ENCODE results near the gene APBB1.

APBB1 gene

GRCh38 chr11:6419009-6419631 lies at the start of gene APBB1:
APBB1 (minus strand) TSS chr11:6419094; CDS start chr11:6411347, 7,747 bp downstream.
- peak; percentile 41 to 75 for DNase-seq

- no peak for DNase-seq
These were observed 40.2 kb upstream of the APBB1 start for GRCh38 chr11:6459099-6459450.

- no peak for DNase-seq
These were observed 39.6 kb upstream of the APBB1 start for GRCh38 chr11:6458352-6459098.

- no peak for DNase-seq
These were observed 38.9 kb upstream of the APBB1 start for GRCh38 chr11:6457581-6458320.

GRCh38 chr11:6456361-6457073 lies 37.6 kb upstream of the APBB1 start:
- no peak for DNase-seq

GRCh38 chr11:6455070-6455469 lies 36.2 kb upstream of the APBB1 start:
- DNase-seq, result no peak

- no peak for DNase-seq
These were observed 34.3 kb upstream of the APBB1 start for GRCh38 chr11:6453152-6453551.

GRCh38 chr11:6452219-6452618 lies 33.3 kb upstream of the APBB1 start:
- DNase-seq, result no peak

GRCh38 chr11:6448574-6448973 lies 29.7 kb upstream of the APBB1 start:
- no peak for DNase-seq

GRCh38 chr11:6443269-6444003 lies 24.5 kb upstream of the APBB1 start:
- DNase-seq, result peak in 1 of 2 experiments; percentile 9

GRCh38 chr11:6442441-6442840 lies 23.5 kb upstream of the APBB1 start:
- DNase-seq, result no peak

- DNase-seq, result no peak
These were observed 22.0 kb upstream of the APBB1 start, which contains the start of gene HPX for GRCh38 chr11:6440906-6441358. HPX (minus strand) TSS chr11:6440987; CDS start chr11:6440963, 24 bp downstream.

GRCh38 chr11:6438979-6439571 lies 20.2 kb upstream of the APBB1 start:
- peak; percentile 19 to 22 for DNase-seq

- DNase-seq, result no peak
These were observed 19.1 kb upstream of the APBB1 start for GRCh38 chr11:6437993-6438392.

- no peak for DNase-seq
These were observed 18.5 kb upstream of the APBB1 start for GRCh38 chr11:6437423-6437822.

- no peak for DNase-seq
These were observed 15.2 kb upstream of the APBB1 start for GRCh38 chr11:6433998-6434660.

- no peak for DNase-seq
These were observed 13.0 kb upstream of the APBB1 start for GRCh38 chr11:6431861-6432260.

- DNase-seq, result no peak
These were observed 8.6 kb upstream of the APBB1 start for GRCh38 chr11:6427516-6427915.

GRCh38 chr11:6420677-6421076 lies 1.8 kb upstream of the APBB1 start:
- DNase-seq, result no peak

- DNase-seq, result no peak
These were observed 311 bp downstream of the APBB1 start for GRCh38 chr11:6418557-6419008.

- DNase-seq, result no peak
These were observed 862 bp downstream of the APBB1 start for GRCh38 chr11:6417907-6418556.

All from NCI-H1930 (cell line).